ENCODE measurements around the gene SPART.

The SPART gene

GRCh38 chr13:36261011-36261410 lies 85.2 kb downstream of the SPART start:
- no peak for DNase-seq
- Histone ChIP-seq H3K36me3 (no peaks in the 10 kb centered on the region), H3K27me3 (ENCODE audit: insufficient read depth, low read depth, severe bottlenecking) (no peaks in the 10 kb centered on the region), H3K27ac (no peak overlapping the region), H3K4me3 (ENCODE audit: low read depth, low read length) (no peak overlapping the region), H3K9me3 (ENCODE audit: severe bottlenecking) (no peaks in the 10 kb centered on the region)
- TF ChIP-seq CTCF (IDR thresholded peaks at IDR 0.05; ENCODE audit: low read depth, low read length), result no peak

- no peaks in the 10 kb centered on the region for H3K27me3 ChIP-seq (ENCODE audit: insufficient read depth, low read depth, severe bottlenecking)
- no peak for TF ChIP-seq CTCF (IDR thresholded peaks at IDR 0.05; ENCODE audit: low read depth, low read length)
- H3K9me3 ChIP-seq (ENCODE audit: severe bottlenecking), result no peaks in the 10 kb centered on the region
These were observed 86.6 kb downstream of the SPART start for GRCh38 chr13:36259361-36260137.

GRCh38 chr13:36258831-36259230 lies 87.4 kb downstream of the SPART start:
- no peak for DNase-seq
- H3K9me3 ChIP-seq (ENCODE audit: severe bottlenecking), result no peaks in the 10 kb centered on the region
- TF ChIP-seq CTCF (IDR thresholded peaks at IDR 0.05; ENCODE audit: low read depth, low read length), result no peak

More at GRCh38 chr13:36259361-36260137, 86.6 kb downstream of the SPART start:
- DNase-seq, result no peak
- no peaks in the 10 kb centered on the region for H3K36me3 ChIP-seq
- no peak overlapping the region for H3K27ac ChIP-seq
- H3K4me3 ChIP-seq (ENCODE audit: low read depth, low read length), result no peak overlapping the region

More at GRCh38 chr13:36258831-36259230, 87.4 kb downstream of the SPART start:
- H3K4me3 ChIP-seq (ENCODE audit: low read depth, low read length), result no peak overlapping the region
- no peaks in the 10 kb centered on the region for H3K27me3 ChIP-seq (ENCODE audit: insufficient read depth, low read depth, severe bottlenecking)
- no peak overlapping the region for H3K27ac ChIP-seq
- no peaks in the 10 kb centered on the region for H3K36me3 ChIP-seq
